Astrocyte of the hippocampus (primary cell): Measurements from ENCODE around the gene ROBO3.

ENCODE experiments used
- DNase-seq: peaks from one replicate; pipeline ENCODE4 v3.0.0; 2011; ENCODE audit warnings: low read depth, low spot score

Gene ROBO3

DNA sequence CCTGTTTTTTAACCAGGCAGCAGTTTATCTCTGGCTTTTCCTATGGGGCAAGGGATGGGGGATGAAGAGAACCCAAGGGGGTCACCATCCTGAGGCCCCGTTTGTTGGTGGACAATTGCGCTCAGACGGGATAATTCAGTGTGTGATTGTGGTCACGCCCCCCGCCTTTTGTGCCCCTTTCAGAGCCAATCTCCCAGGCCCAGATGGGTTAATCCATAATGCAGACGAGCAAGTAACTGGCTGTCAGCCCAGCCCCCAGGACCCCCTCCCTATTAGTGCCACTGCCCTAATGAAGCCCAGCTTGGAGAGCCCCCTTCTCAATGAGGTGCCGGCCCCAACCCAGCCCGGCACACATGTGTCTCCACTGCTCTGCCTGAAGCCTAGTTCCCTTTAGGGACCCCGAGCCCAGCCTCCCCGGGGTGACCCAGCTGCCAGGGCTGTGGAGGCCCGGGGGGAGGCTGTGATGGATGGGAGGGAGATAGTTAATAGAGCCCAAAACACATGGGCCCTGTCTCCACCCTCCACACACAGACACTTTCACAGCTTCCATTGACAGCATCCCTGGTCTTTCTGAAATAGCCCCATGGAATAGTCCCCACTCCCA is 19.1 kb upstream of the ROBO3 start:
- no peak for DNase-seq

DNA sequence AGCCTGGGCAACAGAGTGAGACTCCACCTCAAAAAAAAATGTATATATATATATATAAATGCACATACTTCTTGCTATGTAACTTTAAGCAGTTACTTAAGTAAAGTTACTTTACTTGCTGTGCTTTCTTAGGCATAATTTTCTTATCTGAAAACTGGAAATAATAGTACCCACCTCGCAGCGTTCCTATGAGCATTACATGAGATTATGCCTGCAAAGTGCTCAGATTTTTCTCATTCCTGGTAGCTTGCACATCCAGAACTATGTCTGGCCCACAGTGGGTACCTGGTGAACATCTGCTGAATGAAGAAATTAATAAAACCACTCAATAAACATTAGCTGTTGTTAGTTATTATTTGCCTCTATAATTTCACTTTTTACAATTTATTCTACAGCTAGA is 6.1 kb upstream of the ROBO3 start:
- no peak for DNase-seq

DNA sequence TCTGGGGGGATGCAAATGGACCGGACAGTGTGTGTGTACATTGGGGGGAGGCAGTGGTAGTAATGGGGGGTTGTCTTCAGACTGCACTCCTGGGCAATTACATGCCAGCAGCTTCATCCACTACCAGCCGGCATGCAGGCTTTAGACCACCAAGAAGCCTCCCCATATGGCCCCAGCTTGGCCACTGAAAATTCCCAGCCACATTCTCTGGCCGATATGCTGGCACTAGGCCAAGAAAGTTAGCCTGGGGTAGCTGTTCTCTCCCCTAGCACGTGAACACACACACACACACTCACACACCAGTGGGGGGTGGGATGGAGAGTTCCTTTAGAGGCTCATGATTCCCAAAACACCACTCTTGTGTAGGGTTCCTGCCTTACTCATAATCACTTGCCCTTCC is 3.6 kb upstream of the ROBO3 start:
- no peak for DNase-seq

DNA sequence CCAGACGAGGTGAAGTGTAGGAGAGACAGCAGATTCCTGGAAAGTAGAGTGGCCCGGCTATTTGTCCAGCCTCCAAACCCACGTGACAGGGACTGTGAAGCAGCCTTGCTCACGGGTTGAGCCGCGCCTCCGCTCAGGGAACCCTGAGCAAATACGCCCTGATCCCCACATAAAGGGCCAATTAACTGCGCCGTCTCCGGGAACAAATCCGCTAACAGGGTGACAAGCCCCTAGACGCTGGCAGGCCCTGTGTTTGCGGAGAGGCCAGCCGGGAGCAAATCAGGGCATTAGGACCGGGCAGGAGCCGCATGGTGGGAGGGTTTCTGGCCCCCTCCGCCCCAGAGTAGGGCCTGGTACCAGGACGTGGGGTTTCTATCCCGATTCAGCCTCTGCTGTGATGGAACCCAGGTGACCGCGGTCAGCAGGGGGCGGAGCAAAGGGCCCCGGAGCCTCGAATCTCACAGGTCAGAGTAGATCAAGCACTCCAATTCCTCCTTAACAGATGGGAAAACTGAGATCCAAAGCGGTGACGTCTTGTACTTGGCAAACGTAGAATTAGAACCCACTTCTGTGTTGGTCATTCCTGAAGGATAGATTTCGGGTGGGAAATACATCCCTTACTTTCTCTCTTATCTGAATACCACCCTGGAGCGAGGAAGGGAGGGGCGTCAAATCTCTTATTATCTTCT is 2.0 kb upstream of the ROBO3 start:
- peak; percentile 46 for DNase-seq

DNA sequence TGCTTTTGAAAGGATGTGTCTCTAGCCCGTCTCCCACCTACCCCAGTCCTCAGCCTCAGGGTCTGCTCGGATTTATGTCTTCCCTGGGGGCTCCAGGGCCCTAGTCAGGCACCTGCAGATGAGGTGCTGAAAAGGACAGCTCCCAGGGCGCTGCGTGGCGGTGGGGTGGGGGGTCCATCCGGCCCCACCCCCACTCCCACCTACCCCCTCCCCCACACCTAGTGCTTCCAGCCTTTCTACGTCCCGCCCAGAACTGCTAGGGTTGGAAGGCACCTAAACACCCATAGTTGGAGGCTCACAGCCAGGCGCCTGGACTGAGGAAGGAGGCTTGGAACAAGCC is 1.4 kb upstream of the ROBO3 start:
- DNase-seq, result peak; percentile 11

DNA sequence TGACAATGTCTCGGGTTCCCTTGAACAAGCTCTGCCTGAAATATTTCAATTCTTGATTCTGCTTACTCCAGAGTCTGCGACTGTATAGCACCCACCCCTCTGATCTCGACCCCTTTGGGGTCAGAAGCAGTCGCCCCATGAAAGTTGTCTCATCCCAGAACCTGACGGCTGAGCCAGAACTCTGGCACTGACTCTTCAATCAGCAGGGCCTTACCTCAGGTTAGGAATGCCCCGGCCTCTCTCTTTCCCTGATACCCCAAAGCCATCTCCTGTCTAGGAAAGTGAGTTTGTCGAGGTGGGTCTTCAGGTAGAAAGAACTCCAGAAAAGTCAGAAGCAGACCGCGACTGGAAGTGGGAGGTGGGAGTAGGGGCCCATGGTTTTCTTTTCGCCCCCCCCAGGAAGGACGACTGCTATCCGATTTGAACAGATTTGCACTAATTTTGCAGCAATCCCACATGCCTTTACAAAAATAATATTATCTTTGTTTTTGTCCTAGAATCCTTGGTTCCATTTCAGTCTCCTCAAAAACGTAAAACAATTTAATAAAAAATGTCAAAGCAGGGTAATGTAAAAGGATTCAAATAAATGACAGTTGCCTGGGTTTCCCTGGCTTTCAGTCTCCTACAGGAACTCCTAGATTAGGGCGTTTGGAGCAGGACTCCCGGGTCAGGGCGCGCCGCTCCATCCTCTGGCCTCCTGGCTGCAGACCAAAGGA is 898 bp upstream of the ROBO3 start:
- no peak for DNase-seq

DNA sequence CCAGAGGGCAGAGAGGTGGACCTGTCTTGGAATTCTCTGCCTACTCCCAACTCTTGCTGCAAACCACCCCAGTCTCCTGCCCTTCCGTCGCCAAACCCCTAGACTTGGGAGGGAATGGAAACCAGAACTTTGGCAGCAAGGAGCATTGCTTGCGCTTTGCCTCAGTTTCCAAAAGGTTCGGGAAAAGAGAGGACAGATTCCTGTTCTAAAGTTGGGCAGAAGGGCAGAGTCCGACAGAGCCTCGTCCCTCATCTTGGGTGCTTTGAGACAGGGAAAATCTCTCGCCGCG is 396 bp upstream of the ROBO3 start:
- DNase-seq, result peak; percentile 12

DNA sequence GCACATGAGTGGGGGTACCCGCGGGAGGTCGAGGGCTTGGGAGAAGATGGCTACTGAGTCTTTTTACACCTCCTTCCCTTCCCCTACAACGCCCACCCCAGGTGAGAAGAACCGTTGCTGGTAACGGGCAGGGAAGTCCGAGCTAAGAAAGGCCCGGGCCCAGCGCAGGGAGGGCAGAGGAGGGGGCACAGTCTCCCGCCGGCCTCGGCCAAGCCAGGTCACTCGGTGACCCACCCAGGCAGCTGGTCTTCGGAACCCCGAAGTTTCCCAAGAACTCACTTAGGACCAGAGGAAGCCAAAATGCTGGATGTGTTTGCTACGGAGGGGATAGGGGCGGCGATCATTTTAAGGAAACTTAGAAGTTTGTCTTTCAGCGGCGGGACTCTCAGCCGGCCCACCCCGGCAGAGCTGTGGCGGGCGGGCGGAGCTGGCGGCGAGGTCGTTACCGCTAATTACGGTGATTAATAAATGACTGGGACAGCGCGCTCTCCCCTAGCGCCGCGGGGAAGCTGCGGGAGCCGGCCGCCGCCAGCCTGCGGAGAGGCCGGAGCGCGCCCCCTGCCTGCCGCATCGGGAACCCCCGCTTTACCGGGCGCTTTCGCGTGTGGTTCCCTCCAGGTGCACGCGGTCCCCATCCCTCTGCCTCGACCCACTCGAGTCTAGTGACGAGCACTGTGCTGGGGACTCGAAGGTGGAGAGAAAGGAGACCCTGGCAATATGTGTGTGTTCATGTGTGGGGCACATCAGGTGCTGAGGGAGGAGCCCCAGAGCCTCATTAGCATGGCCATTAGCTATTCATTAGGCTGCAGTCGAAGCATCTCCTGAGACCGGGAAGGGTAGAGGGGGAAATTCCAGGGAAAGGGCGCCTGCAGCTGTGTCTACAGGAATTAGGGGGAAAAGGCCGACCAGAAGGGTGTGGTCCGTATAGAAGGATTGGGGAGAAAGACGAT is 945 bp downstream of the ROBO3 start:
- DNase-seq, result peak; percentile 73

DNA sequence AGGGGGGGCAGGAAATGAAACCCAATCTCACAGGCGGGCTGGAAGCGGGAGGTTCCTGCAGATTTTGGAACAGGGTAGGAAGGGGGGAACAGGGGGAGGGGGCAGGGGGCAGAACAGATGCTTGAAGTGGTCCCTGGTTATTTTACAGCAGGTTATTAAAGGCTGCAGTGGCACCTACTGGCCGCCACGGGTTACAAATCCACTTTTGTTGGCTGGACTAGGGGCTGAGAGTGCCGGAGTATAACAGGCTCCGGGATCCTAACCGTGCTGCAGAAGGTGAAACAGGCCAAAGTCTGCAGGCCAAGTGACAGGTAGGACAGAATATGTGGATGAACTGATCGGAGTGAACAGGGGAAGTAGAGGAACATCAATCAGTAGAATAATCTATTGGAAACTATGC is 2.5 kb downstream of the ROBO3 start:
- DNase-seq, result peak; percentile 61

DNA sequence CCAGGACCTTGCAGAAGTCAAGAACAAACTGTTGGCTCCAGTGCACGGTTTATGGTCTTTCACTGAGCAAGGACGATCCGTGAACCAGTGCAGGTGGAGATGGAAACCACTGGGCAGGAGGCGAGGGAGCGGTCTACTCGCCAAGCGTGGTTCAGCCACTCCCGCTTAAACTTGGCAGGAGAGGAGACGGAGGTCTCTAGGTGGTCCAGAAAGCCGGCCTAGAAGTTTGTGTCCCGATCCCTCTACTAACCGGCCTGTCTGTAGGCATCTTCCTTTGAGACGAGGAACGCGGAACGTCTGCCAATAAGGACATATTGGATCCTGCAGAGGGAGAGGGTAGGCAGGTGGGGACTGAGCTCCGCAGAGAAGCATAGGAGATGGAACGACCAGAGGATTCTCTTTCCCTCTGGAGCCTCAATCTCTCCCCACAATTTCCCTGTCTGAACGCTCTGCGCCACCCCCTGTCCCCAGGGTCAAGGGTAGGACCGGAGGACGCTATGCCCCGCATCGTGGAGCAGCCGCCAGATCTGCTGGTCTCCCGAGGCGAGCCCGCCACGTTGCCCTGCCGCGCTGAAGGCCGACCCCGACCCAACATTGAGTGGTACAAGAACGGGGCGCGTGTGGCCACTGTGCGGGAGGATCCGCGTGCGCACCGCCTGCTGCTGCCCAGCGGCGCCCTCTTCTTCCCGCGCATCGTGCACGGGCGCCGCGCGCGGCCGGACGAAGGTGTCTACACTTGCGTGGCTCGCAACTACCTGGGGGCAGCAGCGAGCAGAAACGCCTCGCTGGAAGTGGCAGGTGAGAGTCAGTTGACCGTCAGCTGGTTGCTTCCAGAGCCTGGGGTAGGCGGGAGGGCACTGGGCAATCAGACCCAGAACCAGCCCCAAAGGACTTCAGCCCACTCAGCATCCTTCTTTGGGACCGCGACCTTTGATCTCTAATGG is 3.4 kb downstream of the ROBO3 start:
- DNase-seq, result no peak

DNA sequence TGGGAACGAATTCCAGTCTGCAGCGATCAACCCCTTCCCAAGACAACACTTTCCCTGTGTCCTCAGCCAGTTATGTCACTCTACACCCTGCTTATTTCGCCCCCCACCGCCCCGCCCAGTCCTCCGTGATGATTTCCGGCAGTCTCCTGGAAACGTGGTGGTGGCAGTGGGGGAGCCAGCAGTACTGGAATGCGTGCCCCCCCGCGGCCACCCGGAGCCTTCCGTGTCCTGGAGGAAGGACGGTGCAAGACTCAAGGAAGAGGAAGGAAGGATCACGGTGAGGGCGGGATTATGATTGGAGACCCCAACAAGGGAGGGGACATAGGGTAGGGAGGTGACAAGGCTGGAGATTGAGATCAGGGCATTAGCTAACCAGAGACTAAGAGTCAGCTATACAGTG is 4.1 kb downstream of the ROBO3 start:
- DNase-seq, result no peak

DNA sequence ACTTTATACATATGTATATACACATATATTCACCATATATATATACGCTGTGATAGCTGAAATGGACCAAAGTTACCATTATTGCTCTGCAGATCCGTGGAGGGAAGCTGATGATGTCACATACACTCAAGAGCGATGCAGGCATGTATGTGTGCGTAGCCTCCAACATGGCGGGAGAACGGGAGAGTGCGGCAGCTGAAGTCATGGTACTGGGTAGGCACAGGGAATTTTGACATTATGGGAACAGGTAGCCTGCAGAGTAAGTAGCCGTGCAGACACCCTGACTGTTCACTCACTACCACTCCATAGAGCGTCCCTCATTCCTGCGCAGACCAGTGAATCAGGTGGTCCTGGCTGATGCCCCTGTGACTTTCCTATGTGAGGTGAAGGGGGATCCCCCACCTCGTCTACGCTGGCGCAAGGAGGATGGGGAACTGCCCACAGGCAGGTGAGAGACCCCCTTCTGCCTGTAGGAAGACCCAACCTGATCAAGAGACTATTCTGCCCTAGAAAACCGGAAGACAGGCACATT is 4.7 kb downstream of the ROBO3 start:
- DNase-seq, result no peak

DNA sequence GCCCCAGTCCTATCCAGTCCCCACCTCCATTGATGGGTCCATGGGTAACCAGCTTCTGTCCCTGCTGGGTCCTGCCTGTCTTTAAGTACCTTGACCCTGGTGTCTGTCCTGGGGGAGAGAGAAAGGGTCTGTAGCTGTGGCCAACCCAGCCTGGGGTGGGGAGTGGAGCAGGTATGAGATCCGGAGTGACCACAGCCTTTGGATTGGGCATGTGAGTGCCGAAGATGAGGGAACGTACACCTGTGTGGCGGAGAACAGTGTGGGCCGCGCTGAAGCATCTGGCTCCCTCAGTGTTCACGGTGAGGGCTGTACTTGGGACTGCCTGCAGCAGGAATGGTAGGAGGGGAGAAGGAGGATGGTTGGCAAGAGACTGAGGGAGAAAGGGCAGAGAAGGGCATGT is 5.2 kb downstream of the ROBO3 start:
- no peak for DNase-seq

DNA sequence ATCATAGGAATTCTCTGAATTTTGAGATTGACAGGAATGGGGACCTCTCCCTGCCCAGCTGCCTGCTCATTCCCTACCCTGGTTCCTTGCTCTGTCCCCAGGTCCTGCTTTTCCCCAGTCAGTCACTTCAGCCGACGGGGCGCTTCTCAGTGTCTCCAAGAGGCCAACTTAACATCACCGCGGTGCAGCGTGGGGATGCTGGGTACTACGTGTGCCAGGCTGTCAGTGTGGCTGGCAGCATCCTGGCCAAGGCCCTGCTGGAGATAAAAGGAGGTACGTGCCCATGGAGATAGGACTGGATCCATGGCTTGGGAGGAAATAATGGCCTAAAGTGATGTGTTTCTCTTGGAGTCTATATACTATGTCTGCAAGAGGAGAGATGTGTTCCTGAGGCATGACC is 7.0 kb downstream of the ROBO3 start:
- no peak for DNase-seq

DNA sequence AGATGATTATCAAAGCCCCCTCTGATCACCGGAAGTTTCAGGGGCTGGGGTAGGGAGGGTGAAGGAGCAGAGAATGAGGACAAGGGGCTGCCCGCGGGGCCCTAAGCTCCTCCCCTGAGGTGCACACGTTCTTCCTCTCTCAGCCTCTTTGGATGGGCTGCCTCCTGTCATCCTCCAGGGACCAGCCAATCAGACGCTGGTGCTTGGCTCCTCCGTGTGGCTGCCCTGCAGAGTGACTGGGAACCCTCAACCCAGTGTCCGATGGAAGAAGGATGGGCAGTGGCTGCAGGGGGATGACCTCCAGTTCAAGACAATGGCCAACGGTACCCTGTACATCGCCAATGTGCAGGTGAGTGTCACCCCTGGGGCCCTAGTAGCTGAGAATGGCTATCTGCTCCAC is 7.5 kb downstream of the ROBO3 start:
- DNase-seq, result no peak

DNA sequence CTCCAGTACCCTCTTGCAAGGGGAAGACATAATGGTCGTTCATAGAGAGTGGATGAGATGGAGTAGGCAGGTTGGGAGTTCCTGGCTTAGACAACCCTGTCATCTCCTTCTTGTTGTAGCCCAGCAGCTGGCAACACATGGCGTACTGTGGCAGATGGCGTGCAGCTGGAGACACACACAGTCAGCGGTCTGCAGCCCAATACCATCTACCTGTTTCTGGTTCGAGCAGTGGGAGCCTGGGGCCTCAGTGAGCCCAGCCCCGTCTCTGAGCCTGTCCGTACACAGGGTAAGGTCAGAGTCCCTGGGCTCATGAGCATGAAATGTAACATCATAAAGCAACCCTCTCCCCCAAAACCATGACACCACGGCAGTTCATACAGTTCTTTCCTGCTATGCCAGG is 8.7 kb downstream of the ROBO3 start:
- DNase-seq, result no peak

DNA sequence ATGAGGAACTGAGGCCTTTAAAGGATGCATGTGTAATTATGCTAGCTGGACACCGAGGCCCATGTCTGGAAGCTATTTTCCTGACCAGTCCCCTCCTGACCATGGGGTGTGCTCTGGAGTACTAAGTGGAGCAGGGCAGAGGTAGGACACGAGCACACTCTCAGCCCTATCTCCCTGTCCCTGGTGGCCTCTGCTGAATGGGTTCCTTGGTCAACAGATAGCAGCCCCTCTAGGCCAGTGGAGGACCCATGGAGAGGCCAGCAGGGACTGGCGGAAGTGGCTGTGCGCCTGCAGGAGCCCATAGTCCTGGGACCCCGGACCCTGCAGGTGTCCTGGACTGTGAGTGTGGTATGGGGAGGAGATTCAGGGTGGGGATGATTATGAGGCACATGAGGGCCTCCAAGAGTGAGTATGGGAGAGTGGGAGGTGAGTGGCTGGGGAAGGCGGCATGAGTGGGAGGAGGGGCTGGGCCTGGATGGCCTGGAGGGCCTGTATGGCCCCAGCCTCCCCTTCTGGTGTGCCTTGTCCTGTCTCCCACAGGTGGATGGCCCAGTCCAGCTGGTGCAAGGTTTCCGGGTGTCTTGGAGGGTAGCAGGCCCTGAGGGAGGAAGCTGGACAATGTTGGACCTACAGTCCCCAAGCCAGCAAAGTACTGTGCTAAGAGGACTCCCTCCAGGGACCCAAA is 9.5 kb downstream of the ROBO3 start:
- DNase-seq, result no peak

DNA sequence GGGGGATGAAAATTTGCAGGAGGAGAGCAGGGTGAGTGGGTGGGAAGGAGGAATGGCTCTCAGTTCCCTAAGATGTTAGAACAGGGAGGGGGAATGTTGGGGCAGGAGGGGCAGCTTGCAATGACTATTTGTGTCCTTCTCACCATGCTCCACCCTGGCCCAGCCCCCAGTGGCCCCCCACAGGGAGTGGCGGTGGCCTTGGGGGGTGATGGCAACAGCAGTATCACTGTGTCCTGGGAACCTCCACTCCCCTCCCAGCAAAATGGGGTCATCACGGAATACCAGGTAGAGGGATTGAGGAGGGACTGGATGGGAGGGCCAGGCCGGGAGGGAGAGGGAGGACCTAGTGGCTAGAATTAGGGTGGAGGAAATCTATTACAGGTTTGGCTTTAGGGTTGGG is 10.2 kb downstream of the ROBO3 start:
- no peak for DNase-seq

DNA sequence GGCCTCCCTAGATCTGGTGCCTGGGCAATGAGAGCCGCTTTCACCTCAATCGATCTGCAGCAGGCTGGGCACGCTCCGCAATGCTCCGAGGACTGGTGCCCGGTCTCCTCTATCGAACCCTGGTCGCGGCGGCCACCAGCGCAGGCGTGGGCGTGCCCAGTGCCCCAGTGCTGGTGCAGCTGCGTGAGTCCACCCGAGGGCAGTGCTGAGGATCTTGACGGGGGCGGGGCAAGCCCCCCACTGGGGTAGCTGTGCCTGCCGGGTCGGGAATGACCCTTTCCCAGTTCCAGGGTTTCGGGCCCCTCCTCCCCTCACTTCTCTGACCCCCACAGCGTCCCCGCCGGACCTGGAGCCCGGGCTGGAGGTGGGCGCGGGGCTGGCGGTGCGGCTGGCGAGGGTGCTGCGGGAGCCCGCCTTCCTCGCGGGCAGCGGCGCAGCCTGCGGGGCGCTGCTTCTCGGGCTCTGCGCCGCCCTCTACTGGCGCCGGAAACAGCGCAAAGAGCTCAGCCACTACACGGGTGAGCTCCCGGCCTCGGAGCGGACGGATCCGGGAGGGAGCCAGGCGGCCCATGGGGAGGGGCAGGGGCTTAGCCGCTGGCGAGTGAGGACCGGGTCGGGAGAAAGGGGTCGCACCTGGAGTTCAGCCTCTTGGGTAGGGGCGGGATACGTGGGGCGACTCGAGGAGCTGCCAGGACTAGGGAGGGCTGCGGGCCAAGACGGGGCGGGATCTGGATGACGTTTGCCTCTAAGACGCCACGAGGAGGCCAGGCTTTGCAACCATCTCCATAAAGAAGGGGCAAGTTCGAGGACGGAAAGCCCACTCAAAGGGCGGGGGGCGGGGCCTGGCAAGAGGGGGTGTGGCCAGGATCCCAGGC is 10.9 kb downstream of the ROBO3 start:
- peak; percentile 96 for DNase-seq
